GM18519 (cell line): ENCODE results near the gene SLC6A5.

Experiments
- ATAC-seq: cut with Tn5 transposase; IDR thresholded peaks from one replicate; pipeline ENCODE4 v1.9.1; 2021; ENCODE audit warnings: mild to moderate bottlenecking, moderate library complexity; ENCODE audit not compliant: unreplicated experiment, low FRiP score

The SLC6A5 gene

GRCh38 chr11:20668131-20668809, 68.9 kb downstream of the SLC6A5 start:
- ATAC-seq = no peak

GRCh38 chr11:20668844-20669819, 69.7 kb downstream of the SLC6A5 start, which contains the start of gene NELL1:
Gene NELL1, plus strand, starts transcription at chr11:20669586.
- no peak for ATAC-seq

- ATAC-seq = no peak
Observed at GRCh38 chr11:20669820-20670684, 70.6 kb downstream of the SLC6A5 start.

GRCh38 chr11:20670932-20671403, 71.6 kb downstream of the SLC6A5 start:
- no peak for ATAC-seq

- ATAC-seq = no peak
Observed at GRCh38 chr11:20671856-20672546, 72.6 kb downstream of the SLC6A5 start.

GRCh38 chr11:20672575-20672974, 73.2 kb downstream of the SLC6A5 start:
- no peak for ATAC-seq

GRCh38 chr11:20676658-20677057, 77.2 kb downstream of the SLC6A5 start:
- ATAC-seq = no peak

- no peak for ATAC-seq
Observed at GRCh38 chr11:20688761-20689160, 89.4 kb downstream of the SLC6A5 start.

GRCh38 chr11:20707876-20708275, 108.5 kb downstream of the SLC6A5 start:
- ATAC-seq = no peak
